ENCODE measurements around the gene EHF.
"Not testable (repeated sequence)": the region's sequence is repeated elsewhere in the genome, so short reads cannot be mapped to it uniquely, and the experiment has no call there.

EHF gene

DNA sequence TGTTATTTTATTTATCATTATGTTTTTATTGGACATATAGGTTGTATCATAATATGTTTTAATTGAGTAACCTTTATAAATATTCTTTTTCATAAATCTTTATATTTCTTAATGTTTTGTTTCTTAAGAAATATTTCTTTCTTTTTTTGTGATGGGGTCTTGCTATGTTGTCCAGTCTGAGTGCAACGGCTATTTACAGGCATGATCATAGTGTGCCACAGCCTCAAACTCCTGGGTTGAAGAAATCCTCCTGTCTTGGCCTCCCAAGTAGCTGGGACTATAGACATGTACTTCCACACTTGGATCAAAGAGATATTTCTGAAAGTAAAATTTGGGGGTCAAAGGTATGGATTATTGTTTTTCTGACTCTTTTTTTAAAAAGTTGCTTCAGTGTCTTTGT is 53.1 kb downstream of the EHF start:
- no peak for DNase-seq

DNA sequence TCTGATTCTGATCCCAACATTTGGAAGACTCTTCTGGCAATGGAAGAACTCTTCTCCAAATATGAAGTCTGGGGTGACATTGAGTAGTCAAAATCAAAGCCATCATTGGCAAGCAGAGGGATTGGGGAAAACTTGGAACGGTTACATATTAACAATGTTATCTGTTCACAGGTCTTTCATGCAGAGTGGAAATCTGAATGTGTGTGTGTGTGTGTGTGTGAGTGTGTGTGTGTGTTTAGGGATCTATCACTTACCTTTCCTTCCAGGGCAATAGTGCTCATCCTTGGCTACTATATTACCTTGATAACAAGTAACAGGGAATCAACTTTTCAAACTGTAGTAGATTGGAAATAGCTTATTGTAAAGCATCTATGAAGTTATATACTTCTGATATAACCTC is 55.3 kb downstream of the EHF start:
- no peak for DNase-seq

DNA sequence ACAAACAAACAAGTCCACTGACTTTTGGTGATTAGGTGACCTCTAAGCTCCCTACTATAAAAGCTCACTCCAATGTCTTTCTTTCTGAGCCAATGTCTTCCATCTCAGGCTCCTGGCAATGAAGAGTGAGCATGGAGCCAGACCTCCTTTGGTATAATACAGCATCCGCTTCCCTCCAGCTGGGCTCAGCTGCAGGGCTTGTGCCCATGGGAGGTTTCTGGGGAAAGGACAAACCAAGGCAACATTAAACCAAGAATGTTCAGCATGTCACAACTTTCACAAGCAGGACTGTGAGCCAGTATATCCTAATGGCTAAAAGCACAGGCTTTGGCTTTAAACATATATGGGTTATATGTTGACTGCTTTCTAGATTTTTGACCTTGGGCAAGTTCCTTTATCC is 58.8 kb downstream of the EHF start:
- DNase-seq: no peak

DNA sequence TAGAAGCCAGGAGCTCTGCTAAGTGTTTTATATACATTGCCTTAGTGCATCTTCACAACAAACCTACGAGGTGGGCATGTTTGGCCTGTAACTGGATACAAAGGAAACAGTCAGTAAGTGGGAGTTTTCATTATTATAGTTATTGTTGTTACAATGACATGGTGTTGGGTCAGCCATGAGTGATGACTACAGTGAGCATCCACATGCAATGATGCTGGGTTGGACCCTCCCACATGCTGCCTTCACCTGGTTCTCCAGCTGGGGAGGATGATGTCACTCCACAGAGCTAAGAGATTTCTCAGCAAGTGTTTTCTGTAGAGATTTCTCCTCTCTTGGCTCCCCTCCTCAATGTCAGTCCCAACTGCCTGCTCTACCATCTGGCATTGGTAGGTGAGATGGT is 59.3 kb downstream of the EHF start:
- no peak for DNase-seq

DNA sequence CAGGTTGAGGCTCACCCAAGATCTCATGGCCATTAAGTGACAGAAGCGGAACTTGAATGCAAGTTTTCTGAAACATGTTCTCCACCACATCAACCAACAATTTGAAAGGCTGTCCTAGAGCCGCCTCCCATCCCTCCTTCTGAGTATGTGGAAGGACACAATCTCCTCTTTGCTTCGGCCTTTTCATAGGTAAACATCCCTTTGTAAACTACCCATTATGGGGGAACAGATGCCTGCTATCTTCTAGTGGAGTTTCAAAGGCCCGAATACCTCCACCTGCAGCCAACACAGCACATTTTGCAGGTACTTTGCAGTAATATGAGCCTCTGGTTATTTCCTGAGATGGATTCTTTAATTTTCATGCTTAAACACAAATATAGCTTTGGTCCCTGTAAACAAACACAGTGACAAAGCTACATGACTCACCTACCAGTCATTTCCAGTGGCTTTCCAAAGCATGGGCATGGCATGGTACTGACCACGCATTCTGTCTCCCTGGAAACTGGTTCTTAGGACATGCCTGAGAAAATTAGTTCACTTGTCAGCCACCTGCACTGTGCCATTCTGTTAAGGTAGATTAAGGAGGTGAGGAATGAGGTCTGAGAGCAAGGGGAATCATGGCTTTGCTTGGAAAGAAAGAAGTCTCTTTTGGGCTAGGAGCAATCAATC is 60.2 kb downstream of the EHF start:
- no peak for DNase-seq

DNA sequence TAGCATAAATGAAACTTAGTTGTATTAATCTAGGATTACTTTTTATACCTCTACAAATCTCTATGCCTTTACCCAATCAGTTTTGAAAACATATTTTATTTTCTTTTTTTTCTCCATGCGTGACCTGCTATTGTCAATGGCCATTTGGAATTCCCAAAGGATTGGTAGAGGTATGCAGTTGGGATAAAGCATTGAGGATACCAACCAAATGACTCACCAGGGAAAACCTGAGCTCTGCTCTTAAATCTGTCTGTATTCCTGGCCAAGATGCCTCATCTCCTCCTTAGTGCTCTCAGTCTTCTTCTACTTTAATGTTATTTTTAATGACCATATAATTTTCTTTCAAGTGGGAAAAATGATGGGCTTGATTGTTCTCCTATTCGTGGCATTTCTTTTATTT is 61.9 kb downstream of the EHF start:
- DNase-seq: no peak

DNA sequence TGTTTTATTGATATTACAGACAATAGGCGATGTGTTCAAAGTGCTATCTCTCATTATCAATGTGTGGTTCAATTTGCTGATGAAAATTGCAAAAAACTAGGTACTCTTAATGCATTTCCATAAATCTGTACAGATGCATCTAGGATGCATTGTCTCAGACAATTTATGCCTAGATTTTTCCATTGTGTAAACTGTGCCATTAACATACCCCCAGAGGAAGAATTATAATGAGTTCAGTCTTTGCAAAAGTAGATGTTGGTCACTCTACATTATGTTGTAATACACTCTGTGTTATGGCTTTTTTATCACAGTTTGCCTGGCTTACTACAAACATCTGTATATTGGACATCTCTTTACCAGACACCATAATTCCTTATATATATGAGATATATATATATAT is 62.5 kb downstream of the EHF start:
- no peak for DNase-seq

DNA sequence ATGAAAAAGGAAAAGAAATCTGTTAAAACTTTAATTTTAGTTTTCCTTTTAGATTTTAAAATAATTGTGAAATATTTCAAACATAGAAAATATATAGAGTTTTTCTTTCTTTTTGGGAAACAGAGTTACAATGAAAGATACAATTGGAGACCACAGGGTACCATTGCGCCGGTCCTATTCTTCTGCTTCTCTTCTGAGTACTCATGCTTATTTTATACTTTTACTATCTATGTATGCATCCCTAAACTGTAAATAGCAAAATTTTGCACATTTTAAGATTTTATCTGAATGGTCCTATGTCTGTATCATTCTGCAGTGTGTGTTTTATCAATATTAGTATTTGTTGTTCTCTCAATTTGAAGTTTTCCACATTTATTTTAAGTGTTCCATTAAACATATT is 65.0 kb downstream of the EHF start:
- DNase-seq: no peak

DNA sequence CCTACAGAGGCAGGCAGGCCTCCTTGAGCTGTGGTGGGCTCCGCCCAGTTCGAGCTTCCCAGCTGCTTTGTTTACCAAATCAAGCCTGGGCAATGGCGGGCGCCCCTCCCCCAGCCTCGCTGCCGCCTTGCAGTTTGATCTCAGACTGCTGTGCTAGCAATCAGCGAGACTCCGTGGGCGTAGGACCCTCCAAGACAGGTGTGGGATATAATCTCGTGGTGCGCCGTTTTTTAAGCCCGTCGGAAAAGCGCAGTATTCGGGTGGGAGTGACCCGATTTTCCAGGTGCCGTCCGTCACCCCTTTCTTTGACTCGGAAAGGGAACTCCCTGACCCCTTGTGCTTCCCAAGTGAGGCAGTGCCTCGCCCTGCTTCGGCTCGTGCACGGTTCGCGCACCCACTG is 71.4 kb downstream of the EHF start:
- not testable (repeated sequence) for DNase-seq

DNA sequence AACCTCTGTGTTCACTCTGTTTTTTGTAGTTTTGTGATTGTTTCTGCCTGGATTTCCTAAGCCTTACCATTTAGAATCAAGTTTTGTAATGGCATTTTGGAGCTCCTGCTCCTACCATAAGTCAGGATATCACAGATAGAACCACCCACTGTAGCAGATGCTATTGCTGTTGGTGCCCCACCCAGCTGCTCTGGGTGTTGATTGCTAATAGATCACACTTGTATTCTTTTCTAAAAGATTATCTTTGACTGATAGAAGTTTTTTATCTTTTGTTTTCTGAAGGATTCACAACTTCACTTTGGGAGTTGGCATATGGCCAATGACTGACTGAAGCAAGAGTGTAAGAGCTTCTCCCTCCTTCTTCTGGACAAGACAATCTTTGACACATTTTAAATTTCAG is 76.0 kb downstream of the EHF start:
- DNase-seq: no peak

DNA sequence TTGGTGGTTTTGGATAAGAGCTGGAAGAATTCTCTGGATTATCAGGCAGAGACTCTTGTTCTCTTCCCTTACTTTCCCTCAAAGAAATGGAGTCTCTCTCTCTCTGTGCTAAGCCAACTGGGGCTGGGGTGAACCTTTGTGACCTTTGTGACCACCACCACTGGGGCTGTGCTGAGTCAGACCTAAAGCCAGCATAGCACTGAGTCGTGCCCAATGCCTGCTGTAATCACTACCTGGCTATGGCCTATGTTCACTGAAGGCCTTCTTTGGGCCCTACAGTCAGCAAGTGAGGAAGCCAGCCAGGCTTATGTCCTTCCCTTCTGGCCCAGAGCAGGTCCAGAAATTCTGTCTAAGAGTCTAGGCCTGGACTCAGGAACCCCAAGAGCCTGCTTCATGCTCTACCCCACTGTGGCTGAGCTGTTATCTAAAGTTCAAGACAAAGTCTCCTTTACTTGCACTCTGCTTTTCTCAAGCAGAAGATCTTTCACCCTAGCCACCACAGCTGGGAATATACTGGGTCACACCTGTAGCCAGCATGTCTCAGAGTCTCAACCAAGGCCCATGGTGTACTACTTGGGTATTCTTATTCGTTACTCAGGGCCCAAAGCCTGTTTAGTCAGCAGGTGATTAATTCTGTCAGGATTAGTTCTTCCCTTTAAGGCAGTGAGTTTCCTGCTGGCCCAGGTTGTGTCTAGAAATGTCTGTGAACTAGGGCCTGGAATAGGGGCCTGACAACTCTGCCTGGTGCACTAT is 86.0 kb downstream of the EHF start:
- DNase-seq: no peak

DNA sequence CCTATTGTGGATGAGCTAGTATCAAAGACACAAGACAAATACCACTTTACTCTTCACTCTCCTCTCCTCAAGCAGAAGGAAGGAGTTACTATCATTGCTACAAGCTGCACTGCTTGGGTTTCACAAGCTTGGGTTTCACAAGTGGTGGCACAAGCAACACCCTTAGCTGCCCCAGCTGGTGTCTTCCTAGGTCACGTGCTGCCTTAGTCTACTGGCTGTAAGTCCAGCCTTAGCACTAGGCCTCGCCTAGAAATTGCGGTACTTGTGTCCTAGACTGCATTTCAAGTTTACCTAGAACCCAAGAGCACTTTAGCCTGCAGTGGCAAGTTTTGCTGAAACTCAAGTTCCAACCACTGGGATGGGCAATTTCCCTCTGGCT is 86.6 kb downstream of the EHF start:
- DNase-seq: no peak

Measured in NCI-H187 treated with DMSO at 0.1 percent for 48 hours (cell line).